Regular cardiac myocyte (primary cell): ENCODE results near the gene CHTF18. TPM values are rescaled to one million over a fixed set of nuclear protein-coding genes. Genes with fewer than 3 reads are reported as not detected.

Experiments used
- total RNA-seq: library from RNA; depleted of rRNA; stranded (reverse); fragments of >200 nt; gene quantifications from 2 replicates; pipeline ENCODE4 v1.2.3, GENCODE V29; 2014

The CHTF18 gene
- 7.9 and 34.1 TPM in 2 replicates for total RNA-seq

DNA sequence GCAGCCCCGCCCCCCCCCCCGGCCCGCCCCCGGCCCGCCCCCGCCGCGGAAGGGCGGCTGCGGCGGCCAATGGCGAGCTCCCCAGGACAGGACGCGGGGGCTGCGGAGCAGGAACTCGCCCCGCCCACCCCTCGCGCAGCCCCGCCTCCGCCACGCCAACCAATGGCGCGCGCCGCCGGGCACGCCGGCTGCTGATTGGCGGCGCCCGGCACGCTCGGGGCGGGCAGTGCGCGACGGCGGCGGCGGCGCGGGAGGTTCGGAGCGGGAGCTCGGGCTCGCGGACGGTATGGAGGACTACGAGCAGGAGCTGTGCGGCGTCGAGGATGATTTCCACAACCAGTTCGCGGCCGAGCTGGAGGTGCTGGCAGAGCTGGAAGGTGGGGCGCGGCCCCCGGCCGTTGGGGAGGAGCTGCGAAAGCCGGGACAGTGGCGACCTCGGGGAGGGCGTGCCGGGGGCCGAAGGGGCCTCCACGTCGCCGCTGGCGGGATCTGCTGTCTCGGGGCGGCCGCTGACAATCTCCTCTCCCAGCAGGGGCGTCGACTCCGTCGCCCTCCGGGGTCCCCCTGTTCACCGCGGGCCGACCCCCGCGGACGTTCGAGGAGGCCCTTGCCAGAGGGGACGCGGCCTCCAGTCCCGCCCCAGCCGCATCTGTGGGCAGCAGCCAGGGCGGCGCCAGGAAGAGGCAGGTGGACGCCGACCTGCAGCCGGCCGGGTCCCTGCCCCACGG is at the start of gene CHTF18:
Gene CHTF18, plus strand, starts transcription at position 222 of the 728 bp plus-strand sequence. Its CDS starts 65 bp downstream, at position 287.

DNA sequence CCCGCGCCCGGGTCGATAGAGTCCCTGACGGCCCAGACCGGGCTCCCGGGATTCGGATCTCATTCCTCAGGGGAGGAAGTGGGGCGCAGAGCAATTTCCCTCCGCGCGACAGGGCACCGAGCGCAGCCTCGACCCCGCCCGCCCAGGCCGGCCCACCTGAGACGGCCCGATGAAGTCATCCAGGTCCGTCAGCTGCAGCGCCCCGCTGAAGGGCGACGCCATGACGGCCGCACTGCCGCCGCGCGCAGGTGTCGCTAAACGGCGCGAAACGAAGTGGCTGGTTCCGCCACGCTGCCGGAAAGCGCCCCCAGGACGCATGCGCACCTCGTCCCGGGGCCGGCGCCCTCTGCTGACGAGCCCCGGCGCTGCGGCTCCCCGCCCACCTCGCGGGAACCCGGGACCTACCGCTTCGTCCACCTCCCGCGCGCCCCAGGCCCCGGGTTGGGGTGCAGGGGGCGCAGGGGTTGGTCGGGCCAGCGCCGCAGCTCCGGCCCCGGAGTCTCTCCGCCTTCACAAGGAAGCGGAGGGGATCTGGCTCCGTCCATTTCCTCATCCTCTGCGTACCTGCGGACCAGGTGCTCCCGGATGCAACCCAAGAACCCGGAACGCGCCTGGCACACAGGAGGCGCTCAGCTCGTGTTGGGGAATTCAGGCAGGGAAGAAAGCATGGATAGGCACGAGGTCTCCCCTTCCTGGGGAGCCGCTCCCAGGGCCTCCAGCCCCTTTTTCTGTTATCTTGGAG is 47.5 kb upstream of the CHTF18 start, which contains the start of gene CIAO3:
Gene CIAO3, minus strand, starts transcription at position 234 of the 742 bp plus-strand sequence. Its CDS starts 12 bp downstream, at position 222.

DNA sequence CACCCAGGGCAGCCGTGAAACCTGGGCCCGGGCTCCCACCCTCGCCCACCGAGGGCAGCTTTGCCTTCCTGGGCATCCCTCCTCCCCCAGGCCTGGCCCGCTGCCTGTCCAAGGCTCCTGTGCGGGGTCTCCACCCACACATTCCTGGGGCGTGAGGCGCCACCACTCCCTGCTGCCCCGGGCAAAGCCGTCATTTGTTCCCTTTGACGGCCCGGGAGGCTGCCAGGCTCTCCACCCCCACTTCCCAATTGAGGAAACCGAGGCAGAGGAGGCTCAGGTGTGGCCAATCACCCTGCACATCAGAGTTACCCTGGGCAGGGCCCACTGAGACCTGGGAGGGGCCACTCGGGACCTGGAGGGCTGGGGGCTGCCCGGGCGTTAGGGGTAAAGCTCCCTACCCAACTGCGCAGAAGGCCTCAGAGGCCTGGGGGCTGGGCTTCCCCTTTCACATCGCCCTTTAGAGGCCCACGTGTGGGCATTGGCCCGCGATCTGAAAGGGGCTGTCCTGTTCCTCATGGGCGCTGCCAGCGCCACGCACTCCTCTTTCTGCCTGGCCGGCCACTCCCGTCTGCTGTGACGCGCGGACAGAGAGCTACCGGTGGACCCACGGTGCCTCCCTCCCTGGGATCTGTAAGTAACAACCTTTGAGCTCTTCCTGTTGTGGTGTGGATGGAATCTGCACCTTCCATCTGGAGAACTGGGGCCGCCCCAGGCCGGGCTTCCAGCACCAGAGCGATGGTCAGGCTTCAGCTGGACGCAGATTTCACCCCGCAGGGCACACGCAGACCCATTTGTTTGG is 27.7 kb upstream of the CHTF18 start, which contains the start of gene MSLN:
Gene MSLN, plus strand, starts transcription at position 190 of the 799 bp plus-strand sequence. CDS start 1,947 bp downstream, outside the sequence.

DNA sequence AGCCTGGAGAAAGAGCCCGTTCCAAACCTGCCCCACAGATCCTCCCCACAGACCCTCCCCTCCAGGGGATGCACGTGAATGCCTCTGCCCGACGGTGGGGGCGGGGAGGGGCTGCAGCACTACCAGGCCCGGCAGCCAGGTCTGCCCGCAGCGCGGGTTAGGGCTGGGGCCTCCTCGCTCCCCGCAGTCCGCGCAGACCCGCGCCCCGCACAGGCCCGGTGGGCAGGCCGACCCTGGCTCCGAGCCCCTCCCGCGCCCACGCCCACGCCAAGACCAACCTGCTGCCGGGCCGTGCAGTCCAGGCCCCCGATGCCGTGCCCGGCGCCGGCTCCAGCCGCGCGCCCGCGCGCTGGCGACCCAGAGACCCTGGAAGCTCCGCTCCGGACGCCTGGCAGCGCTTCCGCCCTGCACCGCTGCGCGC is 432 bp upstream of the CHTF18 start, which contains the start of gene RPUSD1:
Gene RPUSD1, minus strand, starts transcription at position 404 of the 421 bp plus-strand sequence. CDS start 644 bp downstream, outside the sequence.

DNA sequence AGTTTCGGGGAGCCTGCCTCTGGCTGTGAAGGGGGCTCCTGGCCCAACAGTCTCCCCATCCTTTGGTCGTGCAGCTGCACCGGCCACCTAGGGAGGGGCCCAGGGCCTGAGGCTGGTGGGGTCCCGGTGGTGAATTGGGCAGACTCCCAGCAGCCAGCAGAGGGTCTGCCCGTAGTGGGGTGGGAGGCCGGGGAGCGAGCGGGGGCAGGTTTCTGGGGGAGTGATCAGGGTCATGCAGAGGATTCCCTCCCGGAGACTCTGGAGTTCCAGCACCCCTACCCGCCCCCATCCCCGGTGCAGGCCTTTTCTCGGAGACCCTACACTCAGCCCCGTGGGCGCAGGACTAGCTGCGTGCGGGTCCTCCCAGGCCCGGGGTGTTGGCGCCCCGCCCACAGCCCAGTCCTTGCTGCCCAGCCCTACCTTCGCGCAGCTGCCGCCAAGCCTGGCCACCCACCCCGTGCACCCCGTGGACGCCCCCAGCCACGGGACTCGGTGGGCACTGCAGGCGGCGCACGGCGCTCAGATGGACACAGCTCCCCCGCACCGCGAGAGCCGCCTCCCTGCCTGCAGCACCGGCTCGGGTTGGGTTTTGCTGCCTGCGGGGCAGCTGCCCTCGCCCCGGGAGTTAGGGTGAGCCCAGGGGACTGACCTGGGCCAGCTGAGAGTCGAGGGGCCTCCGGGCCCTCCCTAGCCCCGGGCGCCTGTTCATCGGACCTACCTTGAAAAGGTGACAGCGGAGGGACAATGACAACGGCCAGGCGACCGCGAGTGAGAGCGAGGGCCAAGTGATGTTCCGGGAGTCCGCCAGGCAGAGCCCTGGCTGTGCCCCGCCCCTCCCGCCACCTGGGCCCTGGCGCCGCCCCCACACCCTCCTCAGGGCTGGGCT is 11.8 kb downstream of the CHTF18 start, which contains the start of gene GNG13:
Gene GNG13, minus strand, starts transcription at position 787 of the 886 bp plus-strand sequence. CDS start 1,657 bp downstream, outside the sequence.

Other genes with a start within 250 kb of the CHTF18 start
- gene PRR35, start 228.2 kb upstream of the CHTF18 start, total RNA-seq = not detected in 2 replicates
- gene NHLRC4, start 221.6 kb upstream of the CHTF18 start, total RNA-seq = 1.5 and 3.4 TPM in 2 replicates
- 17.8 and 19.0 TPM in 2 replicates for gene PIGQ, start 218.7 kb upstream of the CHTF18 start, total RNA-seq
- gene RAB40C, start 198.6 kb upstream of the CHTF18 start, total RNA-seq = 9.3 and 13.4 TPM in 2 replicates
- gene WFIKKN1, start 157.6 kb upstream of the CHTF18 start, total RNA-seq = under 0.01 and 0.19 TPM in 2 replicates
- gene METTL26, start 152.3 kb upstream of the CHTF18 start, total RNA-seq = 77.8 and 81.9 TPM in 2 replicates
- gene MCRIP2, start 146.8 kb upstream of the CHTF18 start, total RNA-seq = 21.7 and 22.8 TPM in 2 replicates
- gene WDR90, start 139.3 kb upstream of the CHTF18 start, total RNA-seq = 11.0 and 11.3 TPM in 2 replicates
- 29.9 and 38.2 TPM in 2 replicates for gene RHOT2, start 120.5 kb upstream of the CHTF18 start, total RNA-seq
- gene RHBDL1, start 112.9 kb upstream of the CHTF18 start, total RNA-seq = 0.77 and 3.1 TPM in 2 replicates
- 90.8 and 211 TPM in 2 replicates for gene STUB1, start 108.2 kb upstream of the CHTF18 start, total RNA-seq
- gene JMJD8, start 104.3 kb upstream of the CHTF18 start, total RNA-seq = 23.6 and 28.2 TPM in 2 replicates
- 2.3 and 9.0 TPM in 2 replicates for gene WDR24, start 98.2 kb upstream of the CHTF18 start, total RNA-seq
- gene FBXL16, start 82.8 kb upstream of the CHTF18 start, total RNA-seq = under 0.01 TPM in 2 replicates
- 54.3 and 76.4 TPM in 2 replicates for gene METRN, start 73.5 kb upstream of the CHTF18 start, total RNA-seq
- 34.1 and 39.5 TPM in 2 replicates for gene ANTKMT, start 67.5 kb upstream of the CHTF18 start, total RNA-seq
- 1.3 and 2.0 TPM in 2 replicates for gene CCDC78, start 62.2 kb upstream of the CHTF18 start, total RNA-seq
- 9.0 and 16.1 TPM in 2 replicates for gene HAGHL, start 61.5 kb upstream of the CHTF18 start, total RNA-seq
- gene CIAO3, start 47.6 kb upstream of the CHTF18 start, total RNA-seq = 24.7 and 31.9 TPM in 2 replicates
- under 0.01 TPM in 1 of 2 replicates, not detected in the other for gene MSLN, start 27.9 kb upstream of the CHTF18 start, total RNA-seq
- 13.0 and 24.0 TPM in 2 replicates for gene RPUSD1, start 239 bp upstream of the CHTF18 start, total RNA-seq
- gene GNG13, start 12.1 kb downstream of the CHTF18 start, total RNA-seq = not detected in 2 replicates
- gene LMF1, start 182.4 kb downstream of the CHTF18 start, total RNA-seq = 15.0 and 28.2 TPM in 2 replicates
- gene SOX8, start 193.2 kb downstream of the CHTF18 start, total RNA-seq = 0.28 and 0.77 TPM in 2 replicates